ENCODE data around the gene SHISA6. TPM values are rescaled to one million over a fixed set of nuclear protein-coding genes. Genes with fewer than 3 reads are reported as not detected.
"Not testable (repeated sequence)": the region's sequence is repeated elsewhere in the genome, so short reads cannot be mapped to it uniquely, and the experiment has no call there.

Gene SHISA6
- total RNA-seq, 1 donor from 2014 or later = not detected

DNA sequence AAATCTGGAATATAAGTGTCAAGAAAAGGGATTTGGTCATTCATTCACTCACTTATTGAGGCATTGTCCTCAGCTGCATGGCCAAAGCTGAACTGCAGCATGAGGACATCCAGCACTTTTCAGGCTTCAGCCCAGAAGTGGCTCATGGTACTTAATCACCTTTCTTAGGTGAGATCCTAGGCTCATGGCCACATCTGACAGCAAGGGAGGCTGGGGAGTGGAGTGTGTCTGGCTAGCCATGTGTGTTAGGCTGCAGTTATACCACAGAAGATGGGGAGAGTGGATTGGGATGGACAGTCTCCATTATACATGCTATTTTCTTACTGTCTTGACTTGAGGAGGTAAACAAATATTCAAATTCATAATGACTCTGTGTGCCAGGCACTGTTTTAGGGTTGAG, 68.8 kb downstream of the SHISA6 start:
- Histone ChIP-seq H2AFZ (ENCODE audit: low read depth, low read length) (no peak overlapping the region), H3K36me3 (ENCODE audit: insufficient read depth, low read length) (no peaks in the 10 kb centered on the region), H3K79me2 (ENCODE audit: insufficient read depth, low read length) (no peaks in the 10 kb centered on the region), H3K27ac (ENCODE audit: low read depth, low read length) (no peak overlapping the region), H3K4me3 (ENCODE audit: insufficient read depth, low read depth, low read length) (no peak overlapping the region), H3K27me3 (ENCODE audit: insufficient read depth, low read length) (no peaks in the 10 kb centered on the region), H4K20me1 (ENCODE audit: insufficient read depth, low read length) (no peaks in the 10 kb centered on the region), H3K9ac (ENCODE audit: low read length) (no peak overlapping the region), H3K4me2 (ENCODE audit: low read length) (no peak overlapping the region), H3K4me1 (ENCODE audit: insufficient read depth, low read length) (no peaks in the 10 kb centered on the region), H3K9me3 (ENCODE audit: insufficient read depth, low read depth, low read length) (peaks cover 4% of the 10 kb centered on the region)
- Mint-ChIP-seq H3K36me3 (ENCODE audit: low read depth, unreplicated experiment) (no peaks in the 10 kb centered on the region), H3K27ac (ENCODE audit: unreplicated experiment) (no peak overlapping the region), H3K9me3 (ENCODE audit: unreplicated experiment) (peaks cover 12% of the 10 kb centered on the region), H3K4me1 (ENCODE audit: low read depth, unreplicated experiment) (no peaks in the 10 kb centered on the region), H3K27me3 (ENCODE audit: low read depth, unreplicated experiment) (no peaks in the 10 kb centered on the region), H3K4me3 (ENCODE audit: unreplicated experiment) (no peak overlapping the region)
- TF ChIP-seq CTCF (IDR thresholded peaks at IDR 0.05; ENCODE audit: insufficient read depth, low read depth, low read length) (no peak), EZH2 (IDR thresholded peaks at IDR 0.05; ENCODE audit: insufficient read depth, low read length) (no peak)
- FAIRE-seq (no peak), DNase-seq (ENCODE audit: low read depth) (no peak)

DNA sequence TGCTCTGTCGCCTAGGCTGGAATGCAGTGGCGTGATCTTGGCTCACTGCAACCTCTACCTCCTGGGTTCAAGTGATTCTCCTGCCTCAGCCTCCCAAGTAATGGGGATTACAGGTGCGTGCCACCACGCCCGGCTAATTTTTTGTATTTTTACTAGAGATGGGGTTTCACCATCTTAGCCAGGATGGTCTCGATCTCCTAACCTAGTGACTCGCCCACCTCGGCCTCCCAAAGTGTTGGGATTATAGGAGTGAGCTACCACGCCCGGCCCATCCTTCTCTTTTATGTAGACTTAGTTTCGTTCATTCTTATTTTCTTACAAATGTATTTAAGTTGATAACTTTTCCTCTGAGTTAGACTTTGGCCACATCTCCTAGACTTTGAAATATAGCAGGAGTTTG, 75.4 kb downstream of the SHISA6 start:
- not testable (repeated sequence) for H3K9me3 ChIP-seq (ENCODE audit: insufficient read depth, low read depth, low read length); H3K27ac ChIP-seq (ENCODE audit: low read depth, low read length); H3K36me3 Mint-ChIP-seq (ENCODE audit: low read depth, unreplicated experiment); H4K20me1 ChIP-seq (ENCODE audit: insufficient read depth, low read length); H3K4me3 ChIP-seq (ENCODE audit: insufficient read depth, low read depth, low read length); H3K9ac ChIP-seq (ENCODE audit: low read length); DNase-seq (ENCODE audit: low read depth); H2AFZ ChIP-seq (ENCODE audit: low read depth, low read length); H3K36me3 ChIP-seq (ENCODE audit: insufficient read depth, low read length); H3K79me2 ChIP-seq (ENCODE audit: insufficient read depth, low read length); H3K9me3 Mint-ChIP-seq (ENCODE audit: unreplicated experiment); H3K27me3 Mint-ChIP-seq (ENCODE audit: low read depth, unreplicated experiment); H3K27me3 ChIP-seq (ENCODE audit: insufficient read depth, low read length); H3K4me2 ChIP-seq (ENCODE audit: low read length); H3K4me3 Mint-ChIP-seq (ENCODE audit: unreplicated experiment); FAIRE-seq; H3K4me1 Mint-ChIP-seq (ENCODE audit: low read depth, unreplicated experiment); H3K4me1 ChIP-seq (ENCODE audit: insufficient read depth, low read length); H3K27ac Mint-ChIP-seq (ENCODE audit: unreplicated experiment)

DNA sequence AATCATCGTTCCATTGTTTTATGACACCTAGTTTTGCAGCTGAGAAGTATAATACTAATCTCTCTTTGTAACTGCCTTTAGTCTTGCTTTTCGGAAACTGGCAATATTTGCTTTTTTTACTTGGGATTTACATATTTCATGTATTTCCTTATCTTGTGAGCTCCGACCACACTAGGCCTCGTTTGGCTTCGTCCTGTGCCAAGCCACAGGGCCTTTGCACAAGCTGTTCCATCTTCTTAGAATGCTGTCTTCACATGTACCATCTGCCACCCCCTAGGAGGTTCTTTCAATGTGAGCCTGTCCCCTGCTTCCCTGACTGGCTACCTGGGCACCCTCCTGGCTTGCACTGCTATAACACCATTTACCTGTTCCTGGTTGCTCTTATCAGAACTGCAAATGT, 77.2 kb downstream of the SHISA6 start:
- Mint-ChIP-seq H3K27ac (ENCODE audit: unreplicated experiment) (no peak overlapping the region), H3K4me3 (ENCODE audit: unreplicated experiment) (no peak overlapping the region), H3K4me1 (ENCODE audit: low read depth, unreplicated experiment) (no peaks in the 10 kb centered on the region), H3K36me3 (ENCODE audit: low read depth, unreplicated experiment) (no peaks in the 10 kb centered on the region), H3K27me3 (ENCODE audit: low read depth, unreplicated experiment) (no peaks in the 10 kb centered on the region), H3K9me3 (ENCODE audit: unreplicated experiment) (peaks cover 7% of the 10 kb centered on the region)
- Histone ChIP-seq H3K9ac (ENCODE audit: low read length) (no peak overlapping the region), H3K4me3 (ENCODE audit: insufficient read depth, low read depth, low read length) (no peak overlapping the region), H3K27me3 (ENCODE audit: insufficient read depth, low read length) (no peaks in the 10 kb centered on the region), H3K36me3 (ENCODE audit: insufficient read depth, low read length) (no peaks in the 10 kb centered on the region), H4K20me1 (ENCODE audit: insufficient read depth, low read length) (no peaks in the 10 kb centered on the region), H3K4me2 (ENCODE audit: low read length) (no peak overlapping the region), H3K27ac (ENCODE audit: low read depth, low read length) (no peak overlapping the region), H3K4me1 (ENCODE audit: insufficient read depth, low read length) (no peaks in the 10 kb centered on the region), H2AFZ (ENCODE audit: low read depth, low read length) (no peak overlapping the region), H3K79me2 (ENCODE audit: insufficient read depth, low read length) (no peaks in the 10 kb centered on the region), H3K9me3 (ENCODE audit: insufficient read depth, low read depth, low read length) (no peaks in the 10 kb centered on the region)
- DNase-seq (ENCODE audit: low read depth) (no peak), FAIRE-seq (no peak)
- no peak for TF ChIP-seq CTCF (IDR thresholded peaks at IDR 0.05; ENCODE audit: insufficient read depth, low read depth, low read length)
- no peak for TF ChIP-seq EZH2 (IDR thresholded peaks at IDR 0.05; ENCODE audit: insufficient read depth, low read length)

Measured in astrocyte (in vitro differentiated cells and primary cell).